Measurements from ENCODE around the gene MKNK2.
A peak's percentile ranks its signal among the peaks of the same experiment; 100 is the strongest.

The MKNK2 gene

DNA sequence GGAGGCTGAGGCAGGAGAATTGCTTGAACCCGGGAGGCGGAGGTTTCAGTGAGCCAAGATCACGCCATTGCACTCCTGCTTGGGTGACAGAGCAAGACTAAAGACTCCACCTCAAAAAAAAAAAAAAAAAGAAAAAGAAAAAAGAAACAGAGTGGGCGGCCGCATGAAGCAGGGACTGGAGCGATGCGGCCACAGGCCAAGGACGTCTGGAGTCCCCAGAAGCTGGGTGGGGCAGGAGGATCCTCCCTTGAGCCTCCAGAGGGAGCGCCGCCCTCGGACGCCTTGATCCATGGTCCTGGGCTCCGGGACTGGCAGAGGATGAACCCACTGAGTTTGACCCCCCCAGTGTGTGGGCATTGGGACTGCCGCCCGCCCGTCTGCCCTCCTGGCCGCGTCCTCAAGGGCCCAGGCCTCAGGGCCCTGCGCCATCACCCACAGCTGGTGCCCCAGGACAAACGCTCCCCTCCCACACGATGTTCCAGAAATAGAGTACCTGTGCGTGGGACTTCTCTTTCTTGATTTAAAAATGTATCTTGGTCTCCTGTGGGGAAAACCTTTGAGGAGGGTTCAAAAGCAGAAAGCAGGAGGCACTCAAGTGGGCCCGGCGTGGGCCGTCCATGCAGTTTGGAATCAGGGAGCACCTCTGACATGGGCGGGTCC is 51.1 kb downstream of the MKNK2 start:
- TF ChIP-seq, protein P1, sequence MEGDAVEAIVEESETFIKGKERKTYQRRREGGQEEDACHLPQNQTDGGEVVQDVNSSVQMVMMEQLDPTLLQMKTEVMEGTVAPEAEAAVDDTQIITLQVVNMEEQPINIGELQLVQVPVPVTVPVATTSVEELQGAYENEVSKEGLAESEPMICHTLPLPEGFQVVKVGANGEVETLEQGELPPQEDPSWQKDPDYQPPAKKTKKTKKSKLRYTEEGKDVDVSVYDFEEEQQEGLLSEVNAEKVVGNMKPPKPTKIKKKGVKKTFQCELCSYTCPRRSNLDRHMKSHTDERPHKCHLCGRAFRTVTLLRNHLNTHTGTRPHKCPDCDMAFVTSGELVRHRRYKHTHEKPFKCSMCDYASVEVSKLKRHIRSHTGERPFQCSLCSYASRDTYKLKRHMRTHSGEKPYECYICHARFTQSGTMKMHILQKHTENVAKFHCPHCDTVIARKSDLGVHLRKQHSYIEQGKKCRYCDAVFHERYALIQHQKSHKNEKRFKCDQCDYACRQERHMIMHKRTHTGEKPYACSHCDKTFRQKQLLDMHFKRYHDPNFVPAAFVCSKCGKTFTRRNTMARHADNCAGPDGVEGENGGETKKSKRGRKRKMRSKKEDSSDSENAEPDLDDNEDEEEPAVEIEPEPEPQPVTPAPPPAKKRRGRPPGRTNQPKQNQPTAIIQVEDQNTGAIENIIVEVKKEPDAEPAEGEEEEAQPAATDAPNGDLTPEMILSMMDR (IDR thresholded peaks at IDR 0.05; ENCODE audit: borderline replicate concordance, control extremely low read depth, extremely low read depth, insufficient read depth, missing control alignments) = no peak
- peak; percentile 70 for DNase-seq (ENCODE audit: low spot score)
- in situ Hi-C loops (cut with MboI; ENCODE audit: low sequenced_read_pairs, unreplicated experiment) = no loop called here

DNA sequence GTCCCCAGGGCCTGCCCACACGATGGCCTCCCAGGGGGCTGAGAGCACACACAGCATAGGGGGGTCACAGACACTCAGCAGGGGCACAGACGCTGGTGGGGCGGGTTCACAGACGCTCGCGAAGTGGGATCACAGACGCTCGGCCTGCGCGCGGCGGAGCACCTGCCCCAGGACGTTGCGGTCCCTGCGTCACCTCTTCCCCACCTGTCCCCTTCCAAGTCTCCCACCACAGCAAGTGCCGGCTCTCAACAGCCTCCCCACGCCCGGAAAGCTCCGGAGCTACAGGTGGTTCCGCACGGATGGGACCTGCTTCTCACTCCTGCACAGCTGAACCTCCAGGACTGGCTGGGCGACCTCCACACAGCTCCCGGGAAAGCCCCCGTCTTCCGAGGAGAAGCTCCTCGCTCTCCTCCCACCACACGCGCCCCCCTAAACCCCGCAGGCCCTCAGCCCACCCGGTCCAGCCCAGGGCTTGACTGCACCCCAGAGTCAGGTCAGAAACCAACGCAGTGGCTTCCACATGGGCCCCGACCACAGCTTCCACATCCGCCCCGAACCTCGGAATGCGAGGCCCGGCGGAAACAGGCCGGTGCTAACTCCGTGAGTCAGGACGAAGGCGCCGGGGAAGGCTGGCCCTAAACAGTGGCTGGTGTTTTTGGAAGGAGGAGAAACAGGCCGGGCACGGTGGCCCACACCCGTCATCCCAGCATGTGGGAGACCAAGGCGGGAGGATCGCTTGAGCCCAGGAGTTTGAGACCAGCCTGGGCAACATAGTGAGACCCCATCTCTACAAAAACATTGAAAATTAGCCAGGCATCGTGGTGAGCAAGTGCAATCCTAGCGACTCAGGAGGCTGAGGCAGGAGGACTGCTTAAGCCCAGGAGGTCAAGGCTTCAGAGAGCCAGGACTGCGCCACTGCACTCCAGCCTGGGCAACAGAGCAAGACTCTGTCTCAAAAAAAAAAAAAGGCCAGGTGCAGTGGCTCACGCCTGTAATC is 52.0 kb downstream of the MKNK2 start:
- in situ Hi-C loops (cut with MboI; ENCODE audit: low sequenced_read_pairs, unreplicated experiment) = no loop called here
- DNase-seq (ENCODE audit: low spot score) = no peak
- TF ChIP-seq, protein P1 (IDR thresholded peaks at IDR 0.05; ENCODE audit: borderline replicate concordance, control extremely low read depth, extremely low read depth, insufficient read depth, missing control alignments) = no peak

DNA sequence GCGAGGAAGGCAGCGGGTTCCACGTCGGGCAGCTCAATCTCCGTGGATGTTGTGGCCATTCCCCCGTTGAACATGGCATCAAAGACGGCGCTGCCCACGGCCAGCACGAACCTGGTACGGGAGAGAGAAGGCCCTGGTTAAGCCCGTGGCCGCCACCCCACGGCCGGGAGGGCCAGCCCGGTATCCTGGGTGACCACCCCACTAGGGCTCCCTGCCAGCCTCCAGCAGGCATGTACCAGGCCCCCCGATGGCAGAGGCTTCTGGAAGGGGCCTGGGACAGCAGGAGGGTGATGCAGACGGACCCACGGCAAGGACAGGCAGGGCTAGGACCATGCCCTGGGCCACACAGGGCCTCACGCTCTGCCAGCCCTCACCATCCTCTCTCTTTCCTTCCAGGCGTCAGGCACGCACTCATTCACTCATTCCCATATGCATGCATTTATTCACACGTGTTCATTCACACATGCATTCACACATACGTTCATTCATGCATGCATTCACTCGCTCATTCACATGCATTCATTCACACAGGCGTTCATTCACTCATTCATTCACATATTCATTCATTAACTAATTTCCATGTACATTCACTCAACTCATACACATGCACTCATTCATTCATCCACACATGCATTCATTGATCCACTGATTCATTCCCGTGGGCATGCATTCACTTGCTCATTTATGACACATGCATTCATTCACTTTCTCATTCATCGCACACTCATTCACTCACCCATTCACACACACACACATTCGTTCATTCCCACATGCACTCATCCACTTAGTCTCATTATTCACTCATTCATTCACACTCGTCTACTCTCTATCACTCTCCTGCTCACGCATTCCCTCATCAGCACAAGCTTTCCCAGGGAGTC is 53.5 kb downstream of the MKNK2 start:
- in situ Hi-C loops (cut with MboI; ENCODE audit: low sequenced_read_pairs, unreplicated experiment) = no loop called here
- TF ChIP-seq, protein P1 (IDR thresholded peaks at IDR 0.05; ENCODE audit: borderline replicate concordance, control extremely low read depth, extremely low read depth, insufficient read depth, missing control alignments) = no peak
- DNase-seq (ENCODE audit: low spot score) = no peak

DNA sequence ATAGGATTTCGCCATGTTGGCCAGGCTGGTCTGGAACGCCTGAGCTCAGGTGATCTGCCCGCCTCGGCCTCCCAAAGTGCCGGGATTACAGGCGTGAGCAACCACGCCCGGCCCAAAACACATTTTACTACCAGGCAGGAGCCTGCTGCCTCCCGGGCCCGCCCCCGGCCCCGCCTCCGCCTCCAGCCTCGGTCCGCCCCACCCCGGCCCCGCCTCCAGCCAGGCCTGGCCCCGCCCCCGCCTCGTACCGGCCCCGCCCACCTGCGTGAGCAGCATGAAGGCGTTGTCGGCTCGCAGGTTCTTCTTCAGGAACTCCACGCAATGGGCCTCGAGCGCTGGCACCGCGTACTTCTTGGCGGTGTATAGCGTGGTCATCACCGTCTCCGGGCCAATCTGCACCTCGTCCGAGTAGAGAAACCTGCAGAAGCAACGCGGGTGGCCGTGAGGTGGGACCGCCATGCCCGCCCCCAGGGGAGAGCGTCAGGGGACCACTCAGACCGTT is 58.2 kb downstream of the MKNK2 start:
- TF ChIP-seq, protein P1 (IDR thresholded peaks at IDR 0.05; ENCODE audit: borderline replicate concordance, control extremely low read depth, extremely low read depth, insufficient read depth, missing control alignments) = no peak
- no peak for DNase-seq (ENCODE audit: low spot score)
- in situ Hi-C loops (cut with MboI; ENCODE audit: low sequenced_read_pairs, unreplicated experiment) = no loop called here

DNA sequence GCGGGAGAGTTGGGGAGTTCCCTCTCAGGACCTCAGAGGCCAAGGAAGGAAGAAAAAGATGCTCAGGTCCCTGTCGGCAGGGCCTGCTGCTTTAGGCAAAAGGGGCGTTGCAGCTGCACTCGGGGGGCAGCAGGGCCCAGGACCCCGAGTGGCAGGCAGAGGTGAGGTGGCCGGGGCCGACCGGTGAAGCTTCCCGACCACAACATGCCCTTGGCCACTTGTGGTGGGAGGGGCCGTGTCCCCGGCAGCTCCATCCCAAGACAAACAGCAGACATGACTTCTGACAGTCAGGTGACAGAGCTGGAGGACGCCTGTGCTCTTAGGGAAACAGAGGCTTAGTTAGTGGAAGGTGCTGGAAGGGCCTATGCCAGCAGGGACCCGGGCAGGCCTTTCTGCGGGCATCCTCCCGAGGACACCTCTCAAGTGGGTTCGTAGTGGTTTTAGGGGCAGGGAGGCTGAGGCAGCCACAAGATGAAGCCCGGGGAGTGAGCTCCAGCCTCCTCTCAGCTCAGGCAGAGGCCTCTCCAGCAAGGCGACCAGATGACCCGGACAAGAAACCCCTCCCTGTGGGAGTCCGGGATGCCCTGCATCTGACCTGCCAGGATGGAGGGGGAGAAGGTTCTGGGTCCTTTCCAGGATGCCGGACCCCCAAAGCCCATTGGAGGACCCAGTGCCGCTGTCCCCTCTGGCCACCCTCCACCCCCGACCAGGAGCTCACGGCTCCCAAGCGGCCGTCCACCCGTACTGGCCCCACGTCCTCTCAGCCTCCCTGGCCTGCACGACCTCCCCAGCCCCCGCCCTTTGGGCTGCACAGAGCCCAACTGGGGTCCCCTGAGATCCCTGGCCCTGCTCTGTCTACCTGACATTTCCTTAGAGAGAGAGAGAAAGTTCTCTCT is 59.8 kb downstream of the MKNK2 start:
- in situ Hi-C loops (cut with MboI; ENCODE audit: low sequenced_read_pairs, unreplicated experiment) = no loop called here
- no peak for DNase-seq (ENCODE audit: low spot score)
- TF ChIP-seq, protein P1 (IDR thresholded peaks at IDR 0.05; ENCODE audit: borderline replicate concordance, control extremely low read depth, extremely low read depth, insufficient read depth, missing control alignments) = no peak
